TTC549 (cell line): ENCODE measurements around the gene FNBP1.

ENCODE experiments used
- FAIRE-seq: peaks from 2 replicates; lab custom pipeline; 2012; peaks lifted over from hg19 to GRCh38; lab: Jason Lieb, UNC

The FNBP1 gene

GRCh38 chr9:130045725-130046450 lies 2.9 kb upstream of the FNBP1 start:
- FAIRE-seq, result no peak

GRCh38 chr9:130043654-130044623 lies 950 bp upstream of the FNBP1 start:
- FAIRE-seq, result no peak

- no peak for FAIRE-seq
Observed at GRCh38 chr9:130042406-130042884, 544 bp downstream of the FNBP1 start.

- FAIRE-seq, result no peak
Observed at GRCh38 chr9:130041648-130042405, 1.2 kb downstream of the FNBP1 start.

GRCh38 chr9:130040984-130041647 lies 1.9 kb downstream of the FNBP1 start:
- FAIRE-seq, result no peak

GRCh38 chr9:130039528-130040147 lies 3.4 kb downstream of the FNBP1 start:
- FAIRE-seq, result no peak

GRCh38 chr9:130036099-130036498 lies 6.9 kb downstream of the FNBP1 start:
- FAIRE-seq, result no peak

- no peak for FAIRE-seq
Observed at GRCh38 chr9:130034570-130034969, 8.4 kb downstream of the FNBP1 start.

GRCh38 chr9:130030651-130031127 lies 12.3 kb downstream of the FNBP1 start:
- no peak for FAIRE-seq

- FAIRE-seq, result no peak
Observed at GRCh38 chr9:130029223-130029973, 13.6 kb downstream of the FNBP1 start.

- FAIRE-seq, result no peak
Observed at GRCh38 chr9:130028493-130029222, 14.3 kb downstream of the FNBP1 start.

- no peak for FAIRE-seq
Observed at GRCh38 chr9:130027533-130028365, 15.2 kb downstream of the FNBP1 start.

- no peak for FAIRE-seq
Observed at GRCh38 chr9:130026583-130027340, 16.2 kb downstream of the FNBP1 start.

- FAIRE-seq, result no peak
Observed at GRCh38 chr9:130024597-130024994, 18.4 kb downstream of the FNBP1 start.

GRCh38 chr9:130023994-130024596 lies 18.9 kb downstream of the FNBP1 start:
- FAIRE-seq, result no peak

- no peak for FAIRE-seq
Observed at GRCh38 chr9:130023144-130023787, 19.7 kb downstream of the FNBP1 start.

GRCh38 chr9:130022566-130023143 lies 20.3 kb downstream of the FNBP1 start:
- no peak for FAIRE-seq
